GM12878 (cell line): ENCODE results near the gene NIPAL1. TPM values are rescaled to one million over a fixed set of nuclear protein-coding genes. Genes with fewer than 3 reads are reported as not detected.

Source experiments
- ATAC-seq: fragments of 200-7000 bp; cut with Tn5 transposase; 3 replicates; pipeline ENCODE4 v1.9.1; 2020; ENCODE audit warnings: mild to moderate bottlenecking, moderate library complexity
- BruUV-seq: library from RNA; stranded (reverse); fragments of 400-500 nt; replicated peaks from 2 replicates; lab custom pipeline; 2021; lab: Mats Ljungman, UMichigan
- CTCF ChIA-PET: fragments of 300-600 bp; sonication (Branson Sonifier 250); formaldehyde crosslinking; extraction: SDS; loops from one replicate; lab custom pipeline; 2021; ENCODE audit warnings: inconsistent platforms; lab: Yijun Ruan, JAX
- POLR2A ChIA-PET: fragments of 350-600 bp; formaldehyde crosslinking; extraction: SDS; loops from one replicate; lab custom pipeline; 2021; ENCODE audit warnings: inconsistent platforms; lab: Charles Lee
- RAD21 ChIA-PET: fragments of 300-600 bp; sonication (Branson Sonifier 250); formaldehyde crosslinking; loops from one replicate; lab custom pipeline; 2023; ENCODE audit warnings: antibody characterized with exemption; ENCODE audit not compliant: unreplicated experiment; lab: Charles Lee
- SMC1A ChIA-PET: fragments of 300-600 bp; sonication (Branson Sonifier 250); formaldehyde crosslinking; loops from one replicate; lab custom pipeline; 2023; ENCODE audit not compliant: unreplicated experiment, uncharacterized antibody; lab: Charles Lee
- DNase-seq: peaks from one replicate; pipeline ENCODE4 v3.0.0-alpha.2; 2011; ENCODE audit warnings: low read depth, low spot score
- FAIRE-seq: peaks from 3 replicates; lab custom pipeline; 2011; peaks lifted over from hg19 to GRCh38; lab: Jason Lieb, UNC
- H2AFZ ChIP-seq: 2 replicates; pipeline ENCODE4 v1.6.0; 2011; ENCODE audit warnings: low read depth, low read length, control low read depth; ENCODE audit not compliant: control insufficient read depth
- H3K27ac ChIP-seq: 2 replicates; pipeline ENCODE4 v1.5.1; 2011; ENCODE audit warnings: control low read depth; ENCODE audit not compliant: control insufficient read depth, insufficient read depth
- H3K27me3 ChIP-seq, 2 experiments: replicated peaks in 1 of 2; 2 replicates each; pipeline versions ENCODE4 v1.6.0 to v1.6.1; 2011; ENCODE audit warnings: low read length in 1 of 2; ENCODE audit not compliant: control insufficient read depth in 2 of 2, insufficient read depth in 2 of 2
- H3K36me3 ChIP-seq, 2 experiments: 2 replicates each; pipeline ENCODE4 v1.5.1; 2011; ENCODE audit warnings: low read length in 1 of 2; ENCODE audit not compliant: control insufficient read depth in 2 of 2, insufficient read depth in 2 of 2
- H3K4me1 ChIP-seq: 2 replicates; pipeline ENCODE4 v1.6.1; 2011; ENCODE audit warnings: mild to moderate bottlenecking, low read length, moderate library complexity, mixed read lengths; ENCODE audit not compliant: control insufficient read depth, insufficient read depth
- H3K4me2 ChIP-seq: 2 replicates; pipeline ENCODE4 v1.6.0; 2011; ENCODE audit warnings: control low read depth; ENCODE audit not compliant: control insufficient read depth, insufficient read depth
- H3K4me3 ChIP-seq: fragments of 200-600 bp; sonication (generic); 2 replicates; pipeline ENCODE4 v1.5.1; 2016
- H3K79me2 ChIP-seq: 2 replicates; pipeline ENCODE4 v1.6.0; 2011; ENCODE audit warnings: low read length; ENCODE audit not compliant: control insufficient read depth, insufficient read depth
- H3K9ac ChIP-seq: 2 replicates; pipeline ENCODE4 v1.8.0; 2011; ENCODE audit warnings: low read length, control low read depth, mixed read lengths; ENCODE audit not compliant: control insufficient read depth, insufficient read depth
- H3K9me3 ChIP-seq: replicated peaks from 3 replicates; pipeline ENCODE4 v1.5.1; 2011; ENCODE audit warnings: mild to moderate bottlenecking, low read length; ENCODE audit not compliant: control insufficient read depth, insufficient read depth
- H4K20me1 ChIP-seq: 2 replicates; pipeline ENCODE4 v1.6.0; 2011; ENCODE audit not compliant: control insufficient read depth, insufficient read depth
- CBX3 ChIP-seq: fragments of 200-600 bp; sonication (generic); IDR thresholded peaks from 2 replicates; pipeline ENCODE4 v1.6.1; 2016; ENCODE audit warnings: low read depth, borderline replicate concordance
- FOXM1 ChIP-seq: IDR thresholded peaks from 2 replicates; pipeline ENCODE4 v1.6.1; 2012; ENCODE audit warnings: low read depth, mild to moderate bottlenecking, inconsistent platforms, low read length, moderate library complexity
- JUNB ChIP-seq: IDR thresholded peaks from 2 replicates; pipeline ENCODE4 v1.6.1; 2016; ENCODE audit warnings: antibody characterized with exemption, mild to moderate bottlenecking
- KDM1A ChIP-seq: fragments of 200-600 bp; sonication (generic); IDR thresholded peaks from 2 replicates; pipeline ENCODE4 v1.6.1; 2016; ENCODE audit warnings: borderline replicate concordance
- NFXL1 ChIP-seq: fragments of 450-650 bp; IDR thresholded peaks from 2 replicates; pipeline ENCODE4 v1.6.1; 2017; ENCODE audit warnings: antibody characterized with exemption, mild to moderate bottlenecking, borderline replicate concordance
- in situ Hi-C: fragments of 300-500 bp; cut with MboI; formaldehyde crosslinking; loops from 9 replicates; pipeline ENCODE4 v1.14.3; 2018; ENCODE audit warnings: mixed read lengths
- intact Hi-C: fragments of 100-400 bp; cut with micrococcal nuclease; formaldehyde crosslinking; loops from one replicate; pipeline ENCODE4 v1.14.2; 2022; ENCODE audit not compliant: unreplicated experiment
- polyA plus RNA-seq, 11 experiments: library from polyadenylated mRNA; depleted of rRNA in 4 of 11; unstranded in 6 of 11; stranded (reverse) in 5 of 11; fragments of >200 nt; fragmentation: Nextera tagmentation in 4 of 11; fragmentation: Illumina TruSeq in 1 of 11; extraction: Ambion mirVana in 4 of 11; extraction: Trizol in 1 of 11; gene quantifications; 1 replicate in 1 of 11; 2 replicates in 10 of 11; pipeline versions ENCODE4 v1.2.1 to v1.2.3, GENCODE V29; 2011 to 2016; ENCODE audit warnings: inconsistent platforms in 2 of 11, missing spikeins in 2 of 11, low read depth in 1 of 11
- total RNA-seq, 4 experiments: library from RNA; depleted of rRNA in 3 of 4; stranded (reverse); fragments of >200 nt in 3 of 4; fragmentation: Illumina TruSeq in 1 of 4; extraction: Trizol in 1 of 4; gene quantifications; 2 replicates each; pipeline versions ENCODE4 v1.2.1 to v1.2.3, GENCODE V29; 2013 to 2021
- TF ChIP-seq, protein P1 (sequence below): IDR thresholded peaks from 2 replicates; pipeline ENCODE4 v1.6.1; 2012; ENCODE audit warnings: mild to moderate bottlenecking, low read depth, low read length
- TF ChIP-seq, protein P2 (sequence below): IDR thresholded peaks from 2 replicates; pipeline ENCODE4 v1.6.1; 2011; ENCODE audit warnings: low read depth, mild to moderate bottlenecking, low read length, moderate library complexity, borderline replicate concordance; ENCODE audit errors: extremely low read depth

The NIPAL1 gene
- total and polyA plus RNA-seq, 10 of the 15 experiments (the other 5 are each of a cell fraction or from before 2014, with no cell fraction given) = 0.46 to 9.7 (median 5.9) TPM

DNA sequence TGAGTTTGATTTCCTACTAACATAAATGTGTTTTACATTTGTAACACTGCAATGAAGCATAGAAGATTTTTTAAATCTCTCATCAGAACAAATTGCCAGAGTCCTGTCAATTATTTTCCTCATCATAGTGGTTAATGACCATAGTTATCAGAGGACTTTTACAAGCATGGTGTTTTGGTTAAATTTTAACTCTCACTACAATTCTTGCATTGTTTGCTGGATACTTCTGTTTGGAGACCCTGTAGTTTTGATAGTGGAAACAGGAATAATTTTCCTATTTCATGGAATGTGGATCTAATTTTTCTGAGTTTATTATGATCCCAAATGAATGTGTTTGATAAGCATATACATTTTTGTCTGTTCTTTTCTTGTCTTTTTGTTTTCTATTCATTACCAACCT, 16.8 kb downstream of the NIPAL1 start:
- H3K27ac ChIP-seq = peak overlapping the region; percentile 20; the same call in 1 of the 2 replicates
- intact Hi-C loops (loop anchor here (10.0 kb wide), 1 partner anchor 539 kb away; no protein-coding TSS in a partner anchor), in situ Hi-C loops (no loop called here)
- H3K79me2 ChIP-seq = no peaks in the 10 kb centered on the region
- FAIRE-seq (no peak), DNase-seq (no peak), ATAC-seq (no peak)
- no peaks in the 10 kb centered on the region for H3K27me3 ChIP-seq
- SMC1A ChIA-PET = interaction anchor here (0.6 to 11.8 kb wide), 14 partner anchors 13 to 242 kb away, joined by 3 to 268 read pairs (median 5); no protein-coding TSS in a partner anchor
- no peaks in the 10 kb centered on the region for H4K20me1 ChIP-seq
- TF ChIP-seq, protein P1, sequence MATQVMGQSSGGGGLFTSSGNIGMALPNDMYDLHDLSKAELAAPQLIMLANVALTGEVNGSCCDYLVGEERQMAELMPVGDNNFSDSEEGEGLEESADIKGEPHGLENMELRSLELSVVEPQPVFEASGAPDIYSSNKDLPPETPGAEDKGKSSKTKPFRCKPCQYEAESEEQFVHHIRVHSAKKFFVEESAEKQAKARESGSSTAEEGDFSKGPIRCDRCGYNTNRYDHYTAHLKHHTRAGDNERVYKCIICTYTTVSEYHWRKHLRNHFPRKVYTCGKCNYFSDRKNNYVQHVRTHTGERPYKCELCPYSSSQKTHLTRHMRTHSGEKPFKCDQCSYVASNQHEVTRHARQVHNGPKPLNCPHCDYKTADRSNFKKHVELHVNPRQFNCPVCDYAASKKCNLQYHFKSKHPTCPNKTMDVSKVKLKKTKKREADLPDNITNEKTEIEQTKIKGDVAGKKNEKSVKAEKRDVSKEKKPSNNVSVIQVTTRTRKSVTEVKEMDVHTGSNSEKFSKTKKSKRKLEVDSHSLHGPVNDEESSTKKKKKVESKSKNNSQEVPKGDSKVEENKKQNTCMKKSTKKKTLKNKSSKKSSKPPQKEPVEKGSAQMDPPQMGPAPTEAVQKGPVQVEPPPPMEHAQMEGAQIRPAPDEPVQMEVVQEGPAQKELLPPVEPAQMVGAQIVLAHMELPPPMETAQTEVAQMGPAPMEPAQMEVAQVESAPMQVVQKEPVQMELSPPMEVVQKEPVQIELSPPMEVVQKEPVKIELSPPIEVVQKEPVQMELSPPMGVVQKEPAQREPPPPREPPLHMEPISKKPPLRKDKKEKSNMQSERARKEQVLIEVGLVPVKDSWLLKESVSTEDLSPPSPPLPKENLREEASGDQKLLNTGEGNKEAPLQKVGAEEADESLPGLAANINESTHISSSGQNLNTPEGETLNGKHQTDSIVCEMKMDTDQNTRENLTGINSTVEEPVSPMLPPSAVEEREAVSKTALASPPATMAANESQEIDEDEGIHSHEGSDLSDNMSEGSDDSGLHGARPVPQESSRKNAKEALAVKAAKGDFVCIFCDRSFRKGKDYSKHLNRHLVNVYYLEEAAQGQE = no peak
- TF ChIP-seq KDM1A (no peak), NFXL1 (no peak), FOXM1 (no peak), JUNB (no peak), CBX3 (no peak)
- TF ChIP-seq, protein P2, sequence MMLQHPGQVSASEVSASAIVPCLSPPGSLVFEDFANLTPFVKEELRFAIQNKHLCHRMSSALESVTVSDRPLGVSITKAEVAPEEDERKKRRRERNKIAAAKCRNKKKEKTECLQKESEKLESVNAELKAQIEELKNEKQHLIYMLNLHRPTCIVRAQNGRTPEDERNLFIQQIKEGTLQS = no peak
- no peaks in the 10 kb centered on the region for H3K36me3 ChIP-seq
- peaks cover 53% of the 10 kb centered on the region for H3K4me1 ChIP-seq
- no peak overlapping the region for H3K9ac ChIP-seq
- POLR2A ChIA-PET = interaction anchor here (1.6 to 6.1 kb wide), 4 partner anchors 9 to 178 kb away, joined by 3 to 38 read pairs (median 6); no protein-coding TSS in a partner anchor
- H3K4me3 ChIP-seq = no peak overlapping the region
- CTCF ChIA-PET = interaction anchor here (0.9 to 9.8 kb wide), 15 partner anchors 9 to 180 kb away, joined by 3 to 158 read pairs (median 6); no protein-coding TSS in a partner anchor
- no TSS peak for BruUV-seq
- RAD21 ChIA-PET = interaction anchor here (1.1 to 7.2 kb wide), 5 partner anchors 13 to 54 kb away, joined by 3 to 121 read pairs (median 6); no protein-coding TSS in a partner anchor
- H3K9me3 ChIP-seq = peaks cover 2% of the 10 kb centered on the region; the same call in 1 of the 3 replicates
- H2AFZ ChIP-seq = no peak overlapping the region
- no peak overlapping the region for H3K4me2 ChIP-seq
